Left lung (tissue), 10 donors: Measurements from ENCODE around the gene POU3F1. TPM values are rescaled to one million over a fixed set of nuclear protein-coding genes. Genes with fewer than 3 reads are reported as not detected.

Experiments used
- ATAC-seq: fragments of 200-7000 bp; cut with Tn5 transposase; one replicate; pipeline ENCODE4 v1.9.1; 2020; ENCODE audit warnings: moderate library complexity
- DNase-seq, 4 donors: peaks; one replicate each; pipeline ENCODE4 v3.0.0-alpha.2; 2013 to 2020
- H3K27ac ChIP-seq, 2 donors: fragments of 200-600 bp; sonication (generic) in 1 of 2; one replicate each; pipeline versions ENCODE4 v1.5.0 to v1.8.0; 2020 to 2021
- H3K27me3 ChIP-seq, 2 donors: fragments of 200-600 bp; sonication (generic) in 1 of 2; one replicate each; pipeline versions ENCODE4 v1.5.0 to v1.8.0; 2020 to 2021
- H3K36me3 ChIP-seq, 2 donors: fragments of 200-600 bp; sonication (generic) in 1 of 2; one replicate each; pipeline versions ENCODE4 v1.5.0 to v1.8.0; 2020 to 2021
- H3K4me1 ChIP-seq, 2 donors: fragments of 200-600 bp; one replicate each; pipeline ENCODE4 v1.8.0; 2021
- H3K4me3 ChIP-seq, 2 donors: fragments of 200-600 bp; sonication (generic) in 1 of 2; one replicate each; pipeline versions ENCODE4 v1.5.0 to v1.8.0; 2020 to 2021; ENCODE audit warnings: mild to moderate bottlenecking in 1 of 2
- H3K9me3 ChIP-seq, 2 donors: fragments of 200-600 bp; sonication (generic) in 1 of 2; one replicate each; pipeline versions ENCODE4 v1.5.0 to v1.8.0; 2020 to 2021
- CTCF ChIP-seq, 2 donors: fragments of 200-600 bp; sonication (generic) in 1 of 2; IDR thresholded peaks; one replicate each; pipeline versions ENCODE4 v1.5.0 to v1.8.0; 2021; ENCODE audit warnings: antibody characterized with exemption in 2 of 2
- intact Hi-C, 2 donors: fragments of 100-400 bp; cut with DNase I; formaldehyde crosslinking; loops; one replicate each; pipeline versions ENCODE4 v1.11.2 to v1.14.2; 2022
- polyA plus RNA-seq, 6 donors: library from polyadenylated mRNA; unstranded; fragments of 120-200 nt; gene quantifications; one replicate each; pipeline ENCODE4 v1.2.1, GENCODE V29; 2013; ENCODE audit not compliant: insufficient read length in 6 of 6
- total RNA-seq, 2 donors: library from RNA; stranded (reverse); fragmentation: NEBNext Ultra II Directional; extraction: Animal tissue kit (Norgen Biotek cat#: 25700); gene quantifications; one replicate each; pipeline ENCODE4 v1.2.1, GENCODE V29; 2021
- donor health status: DM: no; HTN: yes; CAD: no.
- donor health status: DM: no; HTN: no; CAD: no.

Gene POU3F1
- total and polyA plus RNA-seq, 8 donors: 0.08 to 0.28 (median 0.13) TPM; not detected in 4

- Histone ChIP-seq H3K4me3 (no peak overlapping the region), H3K27me3 (no peaks in the 10 kb centered on the region), H3K36me3 (peaks cover 0 to 58% of the 10 kb centered on the region in 2 donors), H3K27ac (peak overlapping the region in 1 of 2 donors; percentile 57), H3K9me3 (no peaks in the 10 kb centered on the region), H3K4me1 (peaks cover 15 to 41% of the 10 kb centered on the region in 2 donors)
- intact Hi-C loops: no loop called here
- ATAC-seq: no peak
- TF ChIP-seq CTCF (IDR thresholded peaks at IDR 0.05): no peak
- DNase-seq: peak; percentile 6 to 93 (median 49)
Observed at GRCh38 chr1:38015978-38016725, 30.4 kb downstream of the POU3F1 start.

- no peak for TF ChIP-seq CTCF (IDR thresholded peaks at IDR 0.05)
- Histone ChIP-seq H3K4me3 (no peak overlapping the region), H3K9me3 (no peaks in the 10 kb centered on the region), H3K27ac (no peak overlapping the region), H3K36me3 (peaks cover 0 to 45% of the 10 kb centered on the region in 2 donors), H3K27me3 (no peaks in the 10 kb centered on the region), H3K4me1 (peaks cover 15 to 41% of the 10 kb centered on the region in 2 donors)
- ATAC-seq (no peak), DNase-seq (peak in 2 of 4 donors; percentile 13 to 27)
- intact Hi-C loops: no loop called here
Observed at GRCh38 chr1:38014724-38015424, 31.7 kb downstream of the POU3F1 start.

GRCh38 chr1:38014171-38014570 lies 32.4 kb downstream of the POU3F1 start:
- Histone ChIP-seq H3K36me3 (peaks cover 0 to 38% of the 10 kb centered on the region in 2 donors), H3K4me1 (peaks cover 15 to 47% of the 10 kb centered on the region in 2 donors), H3K27ac (no peak overlapping the region), H3K27me3 (no peaks in the 10 kb centered on the region), H3K4me3 (peak overlapping the region in 1 of 2 donors; percentile 65), H3K9me3 (no peaks in the 10 kb centered on the region)
- no peak for ATAC-seq
- TF ChIP-seq CTCF (IDR thresholded peaks at IDR 0.05): no peak
- intact Hi-C loops: no loop called here
- DNase-seq: no peak

- H3K27ac ChIP-seq: peak overlapping the region; percentile 89 to 95
- peak overlapping the region; percentile 65 to 83 for H3K4me3 ChIP-seq
- no peaks in the 10 kb centered on the region for H3K9me3 ChIP-seq
- DNase-seq: peak in 1 of 4 donors; percentile 32
- H3K27me3 ChIP-seq: no peaks in the 10 kb centered on the region
- H3K36me3 ChIP-seq: peaks cover 0 to 29% of the 10 kb centered on the region in 2 donors
- H3K4me1 ChIP-seq: peaks cover 15 to 56% of the 10 kb centered on the region in 2 donors
- TF ChIP-seq CTCF (IDR thresholded peaks at IDR 0.05): no peak
- no peak for ATAC-seq
- intact Hi-C loops: no loop called here
Observed at GRCh38 chr1:38013227-38013622, 33.4 kb downstream of the POU3F1 start.
